Activated CD4-positive, alpha-beta T cell treated with anti-CD3 and anti-CD28 coated beads, Interleukin-2, amount 50 U/mL, for 24 hours (primary cell): ENCODE results near the gene GDE1.
"Not testable (repeated sequence)": the region's sequence is repeated elsewhere in the genome, so short reads cannot be mapped to it uniquely, and the experiment has no call there.

Source experiments
- DNase-seq, 2 donors: peaks; one replicate each; pipeline ENCODE4 v3.0.0-alpha.2; 2020; ENCODE audit warnings: low read depth in 1 of 2, low spot score in 1 of 2

The GDE1 gene

GRCh38 chr16:19521471-19522396 lies at the start of gene GDE1:
GDE1 (minus strand) TSS chr16:19522098; CDS start chr16:19521964, 134 bp downstream.
- DNase-seq = peak; percentile 91 to 93

GRCh38 chr16:19567560-19567959 lies 45.7 kb upstream of the GDE1 start:
- no peak for DNase-seq

- no peak for DNase-seq
These were observed 44.5 kb upstream of the GDE1 start for GRCh38 chr16:19566362-19566761.

- DNase-seq = no peak
These were observed 41.5 kb upstream of the GDE1 start for GRCh38 chr16:19563377-19563776.

GRCh38 chr16:19560078-19560477 lies 38.2 kb upstream of the GDE1 start:
- DNase-seq = no peak

GRCh38 chr16:19559242-19559910 lies 37.5 kb upstream of the GDE1 start:
- DNase-seq = peak in 1 of 2 donors; percentile 37

GRCh38 chr16:19555938-19556771 lies 34.3 kb upstream of the GDE1 start:
- DNase-seq = no peak

GRCh38 chr16:19555186-19555937 lies 33.5 kb upstream of the GDE1 start, which contains the start of gene VPS35L:
VPS35L (plus strand) TSS chr16:19555703; CDS start chr16:19555730, 27 bp downstream.
- peak; percentile 90 to 94 for DNase-seq

- DNase-seq = no peak
These were observed 27.8 kb upstream of the GDE1 start for GRCh38 chr16:19549673-19550072.

- no peak for DNase-seq
These were observed 26.2 kb upstream of the GDE1 start for GRCh38 chr16:19548144-19548543.

- DNase-seq = not testable (repeated sequence)
These were observed 21.5 kb upstream of the GDE1 start for GRCh38 chr16:19543278-19543996.

- DNase-seq = no peak
These were observed 20.4 kb upstream of the GDE1 start for GRCh38 chr16:19542138-19542821.

GRCh38 chr16:19540241-19540970 lies 18.5 kb upstream of the GDE1 start:
- no peak for DNase-seq

GRCh38 chr16:19532601-19533000 lies 10.7 kb upstream of the GDE1 start:
- DNase-seq = no peak

- no peak for DNase-seq
These were observed 6.8 kb upstream of the GDE1 start for GRCh38 chr16:19528666-19529065.

GRCh38 chr16:19527161-19527560 lies 5.3 kb upstream of the GDE1 start:
- DNase-seq = no peak

- DNase-seq = no peak
These were observed 3.5 kb upstream of the GDE1 start for GRCh38 chr16:19525385-19525723.

- no peak for DNase-seq
These were observed 2.9 kb upstream of the GDE1 start for GRCh38 chr16:19524616-19525384.
